HL-60 (cell line): ENCODE data around the gene IQCH.

Source experiments
- CTCF ChIP-seq: IDR thresholded peaks from one replicate; pipeline ENCODE4 v1.5.1; 2011; ENCODE audit warnings: low read length, control low read depth, inconsistent platforms; ENCODE audit not compliant: insufficient read depth
- GABPA ChIP-seq: IDR thresholded peaks from 2 replicates; pipeline ENCODE4 v1.6.1; 2012; ENCODE audit warnings: low read depth
- POLR2AphosphoS5 ChIP-seq: IDR thresholded peaks from 2 replicates; pipeline ENCODE4 v1.6.1; 2012; ENCODE audit warnings: low read depth
- TF ChIP-seq, protein P1 (sequence below): IDR thresholded peaks from 2 replicates; pipeline ENCODE4 v1.6.1; 2012; ENCODE audit warnings: low read depth; ENCODE audit not compliant: insufficient replicate concordance

DNA sequence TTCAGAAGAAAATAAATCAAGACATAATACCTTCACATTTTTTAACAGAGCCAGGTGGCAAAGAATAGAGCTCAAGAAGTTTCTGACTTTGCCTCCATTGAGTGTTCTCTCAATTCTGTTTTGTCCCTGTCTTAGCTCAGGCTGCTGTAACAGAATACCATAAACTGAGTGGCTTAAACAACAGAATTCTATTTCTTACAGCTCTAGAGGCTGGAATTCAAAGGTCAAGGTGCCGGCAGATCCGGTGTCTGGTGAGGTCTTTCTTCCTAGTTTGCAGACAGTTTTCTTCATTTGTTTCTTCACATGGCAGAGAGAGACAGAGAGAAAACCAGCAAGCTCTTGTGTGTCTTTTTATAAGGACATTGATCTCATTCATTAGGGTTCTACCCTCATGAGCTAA lies 25.6 kb downstream of the IQCH start:
- TF ChIP-seq CTCF (no peak), POLR2AphosphoS5 (no peak), GABPA (no peak)
- TF ChIP-seq, protein P1, sequence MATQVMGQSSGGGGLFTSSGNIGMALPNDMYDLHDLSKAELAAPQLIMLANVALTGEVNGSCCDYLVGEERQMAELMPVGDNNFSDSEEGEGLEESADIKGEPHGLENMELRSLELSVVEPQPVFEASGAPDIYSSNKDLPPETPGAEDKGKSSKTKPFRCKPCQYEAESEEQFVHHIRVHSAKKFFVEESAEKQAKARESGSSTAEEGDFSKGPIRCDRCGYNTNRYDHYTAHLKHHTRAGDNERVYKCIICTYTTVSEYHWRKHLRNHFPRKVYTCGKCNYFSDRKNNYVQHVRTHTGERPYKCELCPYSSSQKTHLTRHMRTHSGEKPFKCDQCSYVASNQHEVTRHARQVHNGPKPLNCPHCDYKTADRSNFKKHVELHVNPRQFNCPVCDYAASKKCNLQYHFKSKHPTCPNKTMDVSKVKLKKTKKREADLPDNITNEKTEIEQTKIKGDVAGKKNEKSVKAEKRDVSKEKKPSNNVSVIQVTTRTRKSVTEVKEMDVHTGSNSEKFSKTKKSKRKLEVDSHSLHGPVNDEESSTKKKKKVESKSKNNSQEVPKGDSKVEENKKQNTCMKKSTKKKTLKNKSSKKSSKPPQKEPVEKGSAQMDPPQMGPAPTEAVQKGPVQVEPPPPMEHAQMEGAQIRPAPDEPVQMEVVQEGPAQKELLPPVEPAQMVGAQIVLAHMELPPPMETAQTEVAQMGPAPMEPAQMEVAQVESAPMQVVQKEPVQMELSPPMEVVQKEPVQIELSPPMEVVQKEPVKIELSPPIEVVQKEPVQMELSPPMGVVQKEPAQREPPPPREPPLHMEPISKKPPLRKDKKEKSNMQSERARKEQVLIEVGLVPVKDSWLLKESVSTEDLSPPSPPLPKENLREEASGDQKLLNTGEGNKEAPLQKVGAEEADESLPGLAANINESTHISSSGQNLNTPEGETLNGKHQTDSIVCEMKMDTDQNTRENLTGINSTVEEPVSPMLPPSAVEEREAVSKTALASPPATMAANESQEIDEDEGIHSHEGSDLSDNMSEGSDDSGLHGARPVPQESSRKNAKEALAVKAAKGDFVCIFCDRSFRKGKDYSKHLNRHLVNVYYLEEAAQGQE = no peak
